ENCODE data around the gene LRIG1.

DNA sequence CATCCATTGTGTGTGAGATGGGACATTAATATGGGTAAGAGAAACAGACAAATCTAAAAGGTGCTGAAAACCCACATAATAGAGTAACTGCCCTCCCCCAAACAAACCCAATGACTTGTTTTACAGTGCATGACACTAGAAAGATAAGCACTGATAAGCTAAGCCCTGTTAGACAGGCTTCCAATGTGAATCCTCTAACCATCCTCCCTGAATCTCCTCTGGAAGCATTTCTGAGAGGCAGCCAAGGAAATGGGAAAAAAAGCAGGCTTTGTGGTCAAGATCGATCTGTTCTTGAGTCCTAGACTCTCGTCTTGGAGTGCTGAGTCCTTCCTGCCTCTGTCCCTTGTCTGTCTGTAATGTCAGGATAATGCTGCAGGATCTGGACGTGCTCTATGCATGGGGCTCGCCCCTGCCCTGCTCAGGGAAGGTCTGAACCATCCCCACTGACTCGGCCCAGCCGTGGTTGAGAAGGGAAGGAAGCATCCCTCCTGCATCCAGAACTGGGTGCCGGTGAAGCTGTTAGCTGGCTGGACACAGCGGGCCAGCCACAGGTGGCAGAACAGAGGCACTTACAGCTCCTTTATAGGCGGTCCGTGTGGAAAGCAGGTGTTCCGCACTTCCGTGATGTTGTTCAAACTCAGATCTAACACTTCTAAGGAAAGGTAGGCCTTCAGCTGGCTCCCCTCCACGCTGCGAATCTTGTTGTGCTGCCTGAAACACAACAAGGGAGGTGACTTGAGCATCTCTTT, 84.1 kb downstream of the LRIG1 start:
- TF ChIP-seq, protein P1, sequence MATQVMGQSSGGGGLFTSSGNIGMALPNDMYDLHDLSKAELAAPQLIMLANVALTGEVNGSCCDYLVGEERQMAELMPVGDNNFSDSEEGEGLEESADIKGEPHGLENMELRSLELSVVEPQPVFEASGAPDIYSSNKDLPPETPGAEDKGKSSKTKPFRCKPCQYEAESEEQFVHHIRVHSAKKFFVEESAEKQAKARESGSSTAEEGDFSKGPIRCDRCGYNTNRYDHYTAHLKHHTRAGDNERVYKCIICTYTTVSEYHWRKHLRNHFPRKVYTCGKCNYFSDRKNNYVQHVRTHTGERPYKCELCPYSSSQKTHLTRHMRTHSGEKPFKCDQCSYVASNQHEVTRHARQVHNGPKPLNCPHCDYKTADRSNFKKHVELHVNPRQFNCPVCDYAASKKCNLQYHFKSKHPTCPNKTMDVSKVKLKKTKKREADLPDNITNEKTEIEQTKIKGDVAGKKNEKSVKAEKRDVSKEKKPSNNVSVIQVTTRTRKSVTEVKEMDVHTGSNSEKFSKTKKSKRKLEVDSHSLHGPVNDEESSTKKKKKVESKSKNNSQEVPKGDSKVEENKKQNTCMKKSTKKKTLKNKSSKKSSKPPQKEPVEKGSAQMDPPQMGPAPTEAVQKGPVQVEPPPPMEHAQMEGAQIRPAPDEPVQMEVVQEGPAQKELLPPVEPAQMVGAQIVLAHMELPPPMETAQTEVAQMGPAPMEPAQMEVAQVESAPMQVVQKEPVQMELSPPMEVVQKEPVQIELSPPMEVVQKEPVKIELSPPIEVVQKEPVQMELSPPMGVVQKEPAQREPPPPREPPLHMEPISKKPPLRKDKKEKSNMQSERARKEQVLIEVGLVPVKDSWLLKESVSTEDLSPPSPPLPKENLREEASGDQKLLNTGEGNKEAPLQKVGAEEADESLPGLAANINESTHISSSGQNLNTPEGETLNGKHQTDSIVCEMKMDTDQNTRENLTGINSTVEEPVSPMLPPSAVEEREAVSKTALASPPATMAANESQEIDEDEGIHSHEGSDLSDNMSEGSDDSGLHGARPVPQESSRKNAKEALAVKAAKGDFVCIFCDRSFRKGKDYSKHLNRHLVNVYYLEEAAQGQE (IDR thresholded peaks at IDR 0.05; ENCODE audit: insufficient read depth in 1 of 2, low read depth in 2 of 2, low read length in 2 of 2) = no peak
- no peak for TF ChIP-seq POLR2AphosphoS5 (IDR thresholded peaks at IDR 0.05; ENCODE audit: low read depth, low read length)
- no peak for TF ChIP-seq SIN3A (IDR thresholded peaks at IDR 0.05; ENCODE audit: borderline replicate concordance, insufficient read depth, low read length)
- TF ChIP-seq TAF1 (IDR thresholded peaks at IDR 0.05; ENCODE audit: borderline replicate concordance, insufficient read depth, low read length) = no peak
- TF ChIP-seq FOXP2 (optimal IDR thresholded peaks at IDR 0.05; ENCODE audit: borderline replicate concordance, extremely low read depth, extremely low read length, insufficient read depth) = no peak

Measured in PFSK-1 (cell line).